ENCODE data around the gene PM20D1. TPM values are rescaled to one million over a fixed set of nuclear protein-coding genes. Genes with fewer than 3 reads are reported as not detected.
A peak's percentile ranks its signal among the peaks of the same experiment; 100 is the strongest.

PM20D1 gene
- total RNA-seq, 4 donors from 2014 or later, result not detected

- Histone ChIP-seq H3K4me1 (no peaks in the 10 kb centered on the region), H3K27me3 (no peaks in the 10 kb centered on the region), H3K27ac (no peak overlapping the region), H3K36me3 (no peaks in the 10 kb centered on the region), H3K4me3 (no peak overlapping the region), H3K9me3 (no peaks in the 10 kb centered on the region)
- no peak for DNase-seq
- TF ChIP-seq CTCF (IDR thresholded peaks at IDR 0.05), result no peak
- TF ChIP-seq POLR2AphosphoS5 (IDR thresholded peaks at IDR 0.05), result no peak
- 60 to 67% methylated on average over 6 to 8 of the region's 8 CpGs for WGBS, 2 donors (ENCODE audit: low coverage in 1 of 2)
- intact Hi-C loops (cut with DNase I; ENCODE audit: low total_unique reads) (no loop called here), in situ Hi-C loops (cut with MboI; ENCODE audit: low pct_ligation_motif_present in 1 of 4, low pct_unique_long_range_greater_than_20kb in 1 of 4, low sequenced_read_pairs in 3 of 4) (loop anchor here (10.0 to 25.0 kb wide), 5 partner anchors 120 to 320 kb away; partner anchors contain the start of gene AVPR1B (in 4 of the 4))
Observed at GRCh38 chr1:205792481-205792881, 57.5 kb downstream of the PM20D1 start.

- no peak overlapping the region for H3K27ac ChIP-seq
- in situ Hi-C loops (cut with MboI; ENCODE audit: low pct_ligation_motif_present in 1 of 4, low pct_unique_long_range_greater_than_20kb in 1 of 4, low sequenced_read_pairs in 3 of 4), result loop anchor here (10.0 to 25.0 kb wide), 5 partner anchors 121 to 321 kb away; partner anchors contain the start of gene AVPR1B (in 4 of the 4)
- TF ChIP-seq CTCF (IDR thresholded peaks at IDR 0.05) (peak; percentile 65 to 78 (median 70)), POLR2AphosphoS5 (IDR thresholded peaks at IDR 0.05) (no peak)
- intact Hi-C loops (cut with DNase I; ENCODE audit: low total_unique reads), result loop anchor here (2.0 kb wide), 1 partner anchor 185 kb away; no protein-coding TSS in a partner anchor
- DNase-seq, result peak; percentile 63
- no peaks in the 10 kb centered on the region for H3K4me1 ChIP-seq
- H3K27me3 ChIP-seq, result no peaks in the 10 kb centered on the region
- H3K36me3 ChIP-seq, result no peaks in the 10 kb centered on the region
- WGBS, 2 donors (ENCODE audit: low coverage in 1 of 2), result 47 to 62% methylated on average over 4 to 5 of the region's 5 CpGs
- H3K4me3 ChIP-seq, result no peak overlapping the region
- H3K9me3 ChIP-seq, result no peaks in the 10 kb centered on the region
Observed at GRCh38 chr1:205791568-205792180, 58.3 kb downstream of the PM20D1 start.

DNA sequence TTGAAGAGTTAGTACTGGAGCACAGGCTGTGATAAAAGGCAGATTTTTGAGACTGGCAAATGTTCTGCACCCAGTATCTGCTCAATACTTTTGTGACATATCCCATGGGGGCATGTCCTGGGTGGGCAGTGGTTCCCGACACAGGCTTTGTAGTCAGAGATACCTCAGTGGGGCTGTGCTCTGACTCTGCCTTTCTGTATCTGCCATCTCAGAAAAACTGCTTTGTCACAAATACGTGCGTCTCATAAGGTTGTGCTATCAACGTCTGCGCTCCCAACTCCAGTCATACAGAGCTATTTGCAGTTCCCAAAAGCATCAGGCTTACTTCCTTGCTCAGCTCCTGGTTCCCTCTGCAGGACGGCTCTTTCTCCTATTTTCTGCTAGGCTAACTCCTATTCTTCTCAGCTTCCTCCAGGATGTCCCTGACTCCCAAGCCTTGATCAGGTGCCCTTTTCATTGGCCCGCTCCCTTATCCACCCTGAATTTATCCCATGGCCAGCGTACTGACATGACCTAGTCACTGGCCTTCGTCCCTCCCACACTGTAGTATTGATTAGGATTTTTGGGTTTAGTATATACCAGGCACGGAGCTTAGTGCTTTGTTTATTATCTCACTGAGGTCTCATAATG lies 62.5 kb downstream of the PM20D1 start:
- Histone ChIP-seq H3K27me3 (no peaks in the 10 kb centered on the region), H3K9me3 (no peaks in the 10 kb centered on the region), H3K4me3 (no peak overlapping the region), H3K27ac (no peak overlapping the region), H3K36me3 (no peaks in the 10 kb centered on the region), H3K4me1 (no peaks in the 10 kb centered on the region)
- in situ Hi-C loops (cut with MboI; ENCODE audit: low pct_ligation_motif_present in 1 of 4, low pct_unique_long_range_greater_than_20kb in 1 of 4, low sequenced_read_pairs in 3 of 4), result loop anchor here (25.0 kb wide), 3 partner anchors 125 to 325 kb away; partner anchors contain the start of gene AVPR1B (in 4 of the 4)
- 90 to 92% methylated on average over 4 to 10 of the region's 10 CpGs for WGBS, 2 donors (ENCODE audit: low coverage in 1 of 2)
- intact Hi-C loops (cut with DNase I; ENCODE audit: low total_unique reads), result no loop called here
- TF ChIP-seq EP300 (IDR thresholded peaks at IDR 0.05; ENCODE audit: low read depth) (no peak), POLR2A (IDR thresholded peaks at IDR 0.05) (no peak), POLR2AphosphoS5 (IDR thresholded peaks at IDR 0.05) (no peak), CTCF (IDR thresholded peaks at IDR 0.05) (no peak)
- DNase-seq, result no peak

- no peaks in the 10 kb centered on the region for H3K4me1 ChIP-seq
- H3K27me3 ChIP-seq, result no peaks in the 10 kb centered on the region
- WGBS, 2 donors (ENCODE audit: low coverage in 1 of 2), result 29 to 39% methylated on average over 4 of the region's 4 CpGs
- DNase-seq, result no peak
- in situ Hi-C loops (cut with MboI; ENCODE audit: low pct_ligation_motif_present in 1 of 4, low pct_unique_long_range_greater_than_20kb in 1 of 4, low sequenced_read_pairs in 3 of 4), result loop anchor here (25.0 kb wide), 3 partner anchors 126 to 326 kb away; partner anchors contain the start of gene AVPR1B (in 4 of the 4)
- H3K4me3 ChIP-seq, result no peak overlapping the region
- intact Hi-C loops (cut with DNase I; ENCODE audit: low total_unique reads), result no loop called here
- TF ChIP-seq POLR2A (IDR thresholded peaks at IDR 0.05) (no peak), EP300 (IDR thresholded peaks at IDR 0.05; ENCODE audit: low read depth) (no peak), POLR2AphosphoS5 (IDR thresholded peaks at IDR 0.05) (no peak), CTCF (IDR thresholded peaks at IDR 0.05) (no peak)
- no peaks in the 10 kb centered on the region for H3K36me3 ChIP-seq
- no peak overlapping the region for H3K27ac ChIP-seq
- no peaks in the 10 kb centered on the region for H3K9me3 ChIP-seq
Observed at GRCh38 chr1:205786601-205787000, 63.3 kb downstream of the PM20D1 start.
